Stomach (tissue), 9 donors: ENCODE data around the gene SCAMP2. TPM values are rescaled to one million over a fixed set of nuclear protein-coding genes. Genes with fewer than 3 reads are reported as not detected.

Experiments used
- DNase-seq, 2 donors: peaks; one replicate each; pipeline versions ENCODE4 v3.0.0 to v3.0.0-alpha.2; 2013 to 2019
- H3K27ac ChIP-seq, 5 donors: fragments of 200-600 bp in 4 of 5; sonication (generic) in 4 of 5; one replicate each; pipeline ENCODE4 v1.5.1; 2013 to 2019; ENCODE audit warnings: mild to moderate bottlenecking in 1 of 5, moderate library complexity in 1 of 5
- H3K27me3 ChIP-seq, 3 donors: fragments of 200-600 bp; sonication (generic); one replicate each; pipeline ENCODE4 v1.5.1; 2017 to 2019; ENCODE audit warnings: mixed run types in 1 of 3
- H3K36me3 ChIP-seq, 4 donors: fragments of 200-600 bp; sonication (generic); 1 replicate in 3 of 4; 2 replicates in 1 of 4; pipeline ENCODE4 v1.5.1; 2016 to 2019
- H3K4me1 ChIP-seq, 4 donors: fragments of 200-600 bp; sonication (generic); one replicate each; pipeline ENCODE4 v1.5.1; 2016 to 2019
- H3K4me3 ChIP-seq, 4 donors: fragments of 200-600 bp; sonication (generic) in 3 of 4; one replicate each; pipeline ENCODE4 v1.5.1; 2016 to 2019; ENCODE audit warnings: mild to moderate bottlenecking in 1 of 4
- H3K9me3 ChIP-seq, 4 donors: fragments of 200-600 bp; sonication (generic); one replicate each; pipeline ENCODE4 v1.5.1; 2016 to 2019
- EP300 ChIP-seq: sonication (generic); formaldehyde crosslinking; IDR thresholded peaks from one replicate; pipeline ENCODE4 v1.6.1; 2017; ENCODE audit warnings: antibody characterized with exemption
- POLR2A ChIP-seq, 4 donors: fragments of 450-650 bp; IDR thresholded peaks; one replicate each; pipeline ENCODE4 v1.6.1; 2016; ENCODE audit warnings: antibody characterized with exemption in 4 of 4, control low read depth in 2 of 4, mild to moderate bottlenecking in 1 of 4, moderate library complexity in 1 of 4
- POLR2AphosphoS5 ChIP-seq, 3 donors: sonication (generic); formaldehyde crosslinking; IDR thresholded peaks; one replicate each; pipeline ENCODE4 v1.6.1; 2016; ENCODE audit warnings: antibody characterized with exemption in 3 of 3
- WGBS, 5 donors: extraction: QIAGEN DNeasy Blood & Tissue Kit in 3 of 5; methylation state at CpG; one replicate each; pipeline versions ENCODE4 v1.1.5 to v1.1.7; 2013 to 2018; 5-methylcytosine and 5-hydroxymethylcytosine counted together
- intact Hi-C: fragments of 100-400 bp; cut with DNase I; formaldehyde crosslinking; loops from one replicate; pipeline ENCODE4 v1.15.1; 2023; ENCODE audit warnings: low total_unique reads
- polyA plus RNA-seq, 3 donors: library from polyadenylated mRNA; stranded (reverse); fragments of 200-250 nt; gene quantifications; one replicate each; pipeline ENCODE4 v1.2.3, GENCODE V29; 2013
- total RNA-seq, 5 donors: library from RNA; depleted of rRNA; stranded (reverse); fragments of >200 nt; gene quantifications; one replicate each; pipeline versions ENCODE4 v1.1.0 to v1.2.3, GENCODE V29; 2014 to 2016
- TF ChIP-seq, protein P1 (sequence below), 7 experiments: fragments of 450-650 bp in 4 of 7; fragments of 200-600 bp in 3 of 7; sonication (generic) in 3 of 7; IDR thresholded peaks; one replicate each; pipeline ENCODE4 v1.5.1; 2016 to 2019; ENCODE audit warnings: antibody characterized with exemption in 7 of 7, control low read depth in 2 of 7, mild to moderate bottlenecking in 1 of 7
- donor health status: healthy with polysubstance abuse.
- donor health status: Bipolar disorder and iron deficiency.
- donor health status: healthy.

The SCAMP2 gene
- total and polyA plus RNA-seq, 8 donors: 16.8 to 134 (median 38.9) TPM

DNA sequence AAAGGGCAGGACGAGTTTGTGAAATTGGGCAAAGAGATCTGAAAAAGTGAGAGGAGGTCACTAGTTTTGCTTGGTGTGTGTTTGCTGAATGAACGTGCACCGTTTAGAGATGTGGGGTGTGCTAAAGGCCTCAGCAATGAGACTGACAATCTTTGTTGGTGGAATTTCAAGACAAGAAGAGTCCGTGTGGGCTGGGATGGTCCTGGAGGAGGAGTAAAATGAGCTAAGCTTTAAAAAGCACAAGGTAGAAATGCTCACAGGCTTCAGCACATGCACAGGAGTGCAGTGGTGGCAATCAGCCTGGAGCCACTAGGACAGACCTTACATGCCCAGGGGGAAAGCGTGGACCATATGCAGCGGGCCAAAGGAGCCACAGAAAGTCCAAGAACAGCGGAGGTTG is 48.2 kb downstream of the SCAMP2 start:
- 66 to 79% (median 77%) methylated on average over 7 of the region's 7 CpGs for WGBS, 5 donors
- no peak for DNase-seq
- Histone ChIP-seq H3K4me1 (peaks cover 3 to 11% (median 6%) of the 10 kb centered on the region in 4 donors), H3K27me3 (peaks cover 0 to 49% (median 29%) of the 10 kb centered on the region in 3 donors), H3K9me3 (no peaks in the 10 kb centered on the region), H3K36me3 (no peaks in the 10 kb centered on the region), H3K4me3 (no peak overlapping the region), H3K27ac (no peak overlapping the region)
- TF ChIP-seq, protein P1, sequence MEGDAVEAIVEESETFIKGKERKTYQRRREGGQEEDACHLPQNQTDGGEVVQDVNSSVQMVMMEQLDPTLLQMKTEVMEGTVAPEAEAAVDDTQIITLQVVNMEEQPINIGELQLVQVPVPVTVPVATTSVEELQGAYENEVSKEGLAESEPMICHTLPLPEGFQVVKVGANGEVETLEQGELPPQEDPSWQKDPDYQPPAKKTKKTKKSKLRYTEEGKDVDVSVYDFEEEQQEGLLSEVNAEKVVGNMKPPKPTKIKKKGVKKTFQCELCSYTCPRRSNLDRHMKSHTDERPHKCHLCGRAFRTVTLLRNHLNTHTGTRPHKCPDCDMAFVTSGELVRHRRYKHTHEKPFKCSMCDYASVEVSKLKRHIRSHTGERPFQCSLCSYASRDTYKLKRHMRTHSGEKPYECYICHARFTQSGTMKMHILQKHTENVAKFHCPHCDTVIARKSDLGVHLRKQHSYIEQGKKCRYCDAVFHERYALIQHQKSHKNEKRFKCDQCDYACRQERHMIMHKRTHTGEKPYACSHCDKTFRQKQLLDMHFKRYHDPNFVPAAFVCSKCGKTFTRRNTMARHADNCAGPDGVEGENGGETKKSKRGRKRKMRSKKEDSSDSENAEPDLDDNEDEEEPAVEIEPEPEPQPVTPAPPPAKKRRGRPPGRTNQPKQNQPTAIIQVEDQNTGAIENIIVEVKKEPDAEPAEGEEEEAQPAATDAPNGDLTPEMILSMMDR (IDR thresholded peaks at IDR 0.05): no peak
- no peak for TF ChIP-seq EP300
- intact Hi-C loops: no loop called here

DNA sequence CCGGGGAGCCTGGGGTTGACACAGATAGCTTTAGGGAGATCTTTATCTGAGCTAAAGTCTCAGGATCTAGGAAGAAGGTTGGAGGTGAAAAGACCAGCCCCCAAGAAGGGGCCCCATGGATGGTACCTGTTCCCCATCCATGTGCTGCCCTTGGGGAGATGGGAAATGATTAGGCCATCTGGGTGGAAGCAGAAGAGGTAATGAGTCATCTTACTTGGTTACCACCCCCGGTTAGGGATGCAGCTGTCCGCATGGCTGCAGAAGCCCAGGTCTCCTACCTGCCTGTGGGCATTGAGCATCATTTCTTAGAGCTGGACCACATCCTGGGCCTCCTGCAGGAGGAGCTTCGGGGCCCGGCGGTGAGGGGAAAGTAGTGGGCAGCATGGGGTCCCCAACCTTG is 49.8 kb downstream of the SCAMP2 start:
- TF ChIP-seq, protein P1 (IDR thresholded peaks at IDR 0.05): no peak
- TF ChIP-seq POLR2AphosphoS5 (IDR thresholded peaks at IDR 0.05) (no peak), POLR2A (IDR thresholded peaks at IDR 0.05) (no peak), EP300 (no peak)
- H3K36me3 ChIP-seq: no peaks in the 10 kb centered on the region
- H3K27me3 ChIP-seq: peaks cover 0 to 36% (median 25%) of the 10 kb centered on the region in 3 donors
- no peak overlapping the region for H3K27ac ChIP-seq
- intact Hi-C loops: no loop called here
- H3K9me3 ChIP-seq: no peaks in the 10 kb centered on the region
- no peak for DNase-seq
- H3K4me3 ChIP-seq: no peak overlapping the region
- 58 to 73% (median 70%) methylated on average over 6 of the region's 6 CpGs for WGBS, 5 donors
- H3K4me1 ChIP-seq: peaks cover 3 to 15% (median 8%) of the 10 kb centered on the region in 4 donors

DNA sequence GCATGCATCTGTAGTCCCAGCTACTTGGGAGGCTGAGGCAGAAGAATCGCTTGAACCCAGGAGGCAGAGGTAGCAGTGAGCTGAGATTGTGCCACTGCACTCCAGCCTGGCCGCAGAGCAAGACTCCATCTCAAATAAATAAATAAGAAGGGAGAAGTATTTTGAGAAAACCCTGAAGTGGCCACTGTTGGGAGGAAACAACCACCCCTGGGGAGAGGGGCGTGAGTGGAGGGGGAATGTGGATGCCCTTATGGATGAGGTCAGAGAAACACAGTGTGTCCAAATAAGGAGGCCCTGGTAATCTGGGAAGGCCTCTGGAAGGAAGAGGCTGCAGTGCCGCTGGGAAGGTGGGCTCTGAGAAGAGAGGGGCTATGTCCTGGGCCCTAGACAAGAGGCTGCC is 50.9 kb downstream of the SCAMP2 start:
- TF ChIP-seq, protein P1 (IDR thresholded peaks at IDR 0.05): no peak
- TF ChIP-seq POLR2A (IDR thresholded peaks at IDR 0.05) (no peak), EP300 (no peak), POLR2AphosphoS5 (IDR thresholded peaks at IDR 0.05) (no peak)
- no peaks in the 10 kb centered on the region for H3K36me3 ChIP-seq
- intact Hi-C loops: no loop called here
- H3K4me3 ChIP-seq: no peak overlapping the region
- WGBS, 5 donors: 82 to 94% (median 86%) methylated on average over 4 of the region's 4 CpGs
- no peak overlapping the region for H3K27ac ChIP-seq
- peaks cover 3 to 25% (median 14%) of the 10 kb centered on the region in 4 donors for H3K4me1 ChIP-seq
- H3K27me3 ChIP-seq: peaks cover 0 to 25% (median 14%) of the 10 kb centered on the region in 3 donors
- no peaks in the 10 kb centered on the region for H3K9me3 ChIP-seq
- no peak for DNase-seq

GRCh38 chr15:74821790-74822158 is 51.4 kb downstream of the SCAMP2 start:
- Histone ChIP-seq H3K4me1 (peaks cover 3 to 25% (median 15%) of the 10 kb centered on the region in 4 donors), H3K4me3 (no peak overlapping the region), H3K9me3 (no peaks in the 10 kb centered on the region), H3K36me3 (no peaks in the 10 kb centered on the region), H3K27me3 (peaks cover 0 to 20% (median 9%) of the 10 kb centered on the region in 3 donors), H3K27ac (no peak overlapping the region)
- no peak for TF ChIP-seq EP300
- TF ChIP-seq POLR2A (IDR thresholded peaks at IDR 0.05): no peak
- TF ChIP-seq, protein P1 (IDR thresholded peaks at IDR 0.05): no peak
- no peak for TF ChIP-seq POLR2AphosphoS5 (IDR thresholded peaks at IDR 0.05)
- intact Hi-C loops: no loop called here
- no peak for DNase-seq
- WGBS, 5 donors: 83 to 97% (median 88%) methylated on average over 6 to 7 of the region's 7 CpGs
